ENCODE data around the gene LRRC45.

GRCh38 chr17:82013341-82013740 lies 9.8 kb upstream of the LRRC45 start:
- TF ChIP-seq CTCF (IDR thresholded peaks at IDR 0.05; ENCODE audit: low read depth, low read length) (no peak), POLR2A (IDR thresholded peaks at IDR 0.05; ENCODE audit: extremely low read depth, insufficient read length) (no peak), MAX (IDR thresholded peaks at IDR 0.05; ENCODE audit: low read depth, low read length) (no peak)
